Astrocyte (in vitro differentiated cells and primary cell): ENCODE data around the gene CSTF1. TPM values are rescaled to one million over a fixed set of nuclear protein-coding genes. Genes with fewer than 3 reads are reported as not detected.
A peak's percentile ranks its signal among the peaks of the same experiment; 100 is the strongest.

Experiments used
- DNase-seq: peaks from one replicate; pipeline ENCODE4 v3.0.0-alpha.2; 2010; ENCODE audit warnings: low read depth
- FAIRE-seq: peaks from 2 replicates; lab custom pipeline; 2011; peaks lifted over from hg19 to GRCh38; lab: Jason Lieb, UNC
- H2AFZ ChIP-seq: 2 replicates; pipeline ENCODE4 v1.6.0; 2012; ENCODE audit warnings: low read depth, low read length, inconsistent platforms
- H3K27ac ChIP-seq: 2 replicates; pipeline ENCODE4 v1.5.1; 2011; ENCODE audit warnings: low read depth, low read length, inconsistent platforms
- H3K27me3 ChIP-seq: 2 replicates; pipeline ENCODE4 v1.6.0; 2011; ENCODE audit warnings: low read length, inconsistent platforms; ENCODE audit not compliant: insufficient read depth
- H3K36me3 ChIP-seq: 2 replicates; pipeline ENCODE4 v1.5.1; 2011; ENCODE audit warnings: low read length, inconsistent platforms; ENCODE audit not compliant: insufficient read depth
- H3K4me1 ChIP-seq: 2 replicates; pipeline ENCODE4 v1.5.1; 2011; ENCODE audit warnings: low read length, inconsistent platforms; ENCODE audit not compliant: insufficient read depth
- H3K4me2 ChIP-seq: 2 replicates; pipeline ENCODE4 v1.6.0; 2012; ENCODE audit warnings: low read length, inconsistent platforms
- H3K4me3 ChIP-seq: 2 replicates; pipeline ENCODE4 v1.5.1; 2011; ENCODE audit warnings: low read depth, mild to moderate bottlenecking, low read length, inconsistent platforms; ENCODE audit not compliant: insufficient read depth
- H3K79me2 ChIP-seq: 2 replicates; pipeline ENCODE4 v1.6.0; 2012; ENCODE audit warnings: mild to moderate bottlenecking, low read length, inconsistent platforms; ENCODE audit not compliant: insufficient read depth
- H3K9ac ChIP-seq: 2 replicates; pipeline ENCODE4 v1.6.0; 2012; ENCODE audit warnings: mild to moderate bottlenecking, low read length, inconsistent platforms
- H3K9me3 ChIP-seq: 2 replicates; pipeline ENCODE4 v1.5.1; 2012; ENCODE audit warnings: low read depth, mild to moderate bottlenecking, low read length, inconsistent platforms; ENCODE audit not compliant: insufficient read depth
- H4K20me1 ChIP-seq: 2 replicates; pipeline ENCODE4 v1.6.0; 2012; ENCODE audit warnings: low read length, inconsistent platforms; ENCODE audit not compliant: insufficient read depth
- H3K27ac Mint-ChIP-seq: one replicate; pipeline ENCODE4 v1.8.0; 2021; ENCODE audit warnings: mild to moderate bottlenecking, mixed read lengths; ENCODE audit not compliant: unreplicated experiment
- H3K27me3 Mint-ChIP-seq: one replicate; pipeline ENCODE4 v1.8.0; 2021; ENCODE audit warnings: low read depth, mixed read lengths; ENCODE audit not compliant: unreplicated experiment
- H3K36me3 Mint-ChIP-seq: one replicate; pipeline ENCODE4 v1.8.0; 2021; ENCODE audit warnings: low read depth, mixed read lengths; ENCODE audit not compliant: unreplicated experiment
- H3K4me1 Mint-ChIP-seq: one replicate; pipeline ENCODE4 v1.8.0; 2021; ENCODE audit warnings: low read depth, mixed read lengths; ENCODE audit not compliant: unreplicated experiment
- H3K4me3 Mint-ChIP-seq: one replicate; pipeline ENCODE4 v1.8.0; 2021; ENCODE audit warnings: mild to moderate bottlenecking, moderate library complexity, mixed read lengths; ENCODE audit not compliant: unreplicated experiment
- H3K9me3 Mint-ChIP-seq: one replicate; pipeline ENCODE4 v1.8.0; 2021; ENCODE audit warnings: mild to moderate bottlenecking, mixed read lengths; ENCODE audit not compliant: unreplicated experiment
- CTCF ChIP-seq: IDR thresholded peaks from 2 replicates; pipeline ENCODE4 v1.5.1; 2011; ENCODE audit warnings: low read depth, mild to moderate bottlenecking, inconsistent platforms, low read length, moderate library complexity; ENCODE audit not compliant: insufficient read depth
- EZH2 ChIP-seq: IDR thresholded peaks from 2 replicates; pipeline ENCODE4 v1.6.1; 2012; ENCODE audit warnings: mild to moderate bottlenecking, low read length, inconsistent platforms; ENCODE audit not compliant: insufficient read depth
- total RNA-seq: library from RNA; stranded (reverse); gene quantifications from 2 replicates; pipeline ENCODE4 v1.2.1, GENCODE V29; 2021

The CSTF1 gene
- total RNA-seq, 1 donor from 2014 or later, result 30.3 TPM

DNA sequence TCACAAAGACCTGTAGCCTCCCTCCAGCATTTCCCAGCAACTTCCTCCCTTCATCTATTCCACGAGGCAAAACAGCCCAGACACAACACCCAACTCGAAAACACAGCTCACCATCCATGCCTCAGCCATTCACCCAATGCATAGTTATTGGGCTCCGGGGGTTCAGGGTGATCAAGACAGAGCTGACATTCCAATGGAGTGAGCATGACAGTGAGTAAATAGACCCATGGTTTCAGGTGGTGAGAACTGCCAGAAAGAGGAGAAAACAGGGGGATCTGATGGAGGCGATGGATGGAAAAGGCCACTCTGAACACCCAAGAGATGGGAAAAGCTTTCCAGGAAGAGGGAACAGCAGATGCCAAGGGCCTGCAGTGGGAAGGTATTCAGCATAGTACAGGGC, 25.5 kb downstream of the CSTF1 start:
- no peaks in the 10 kb centered on the region for H3K9me3 ChIP-seq
- H3K9ac ChIP-seq, result peak overlapping the region; percentile 26
- H3K4me1 Mint-ChIP-seq, result peaks cover 44% of the 10 kb centered on the region
- H3K4me2 ChIP-seq, result peak overlapping the region; percentile 35
- H3K4me1 ChIP-seq, result peaks cover 54% of the 10 kb centered on the region
- peak overlapping the region; percentile 50 for H3K27ac Mint-ChIP-seq
- peaks cover 2% of the 10 kb centered on the region for H3K36me3 Mint-ChIP-seq
- H3K9me3 Mint-ChIP-seq, result no peaks in the 10 kb centered on the region
- FAIRE-seq, result no peak
- H3K27ac ChIP-seq, result peak overlapping the region; percentile 73
- no peaks in the 10 kb centered on the region for H3K27me3 ChIP-seq
- DNase-seq, result peak; percentile 41
- peaks cover 15% of the 10 kb centered on the region for H3K79me2 ChIP-seq
- no peak overlapping the region for H3K4me3 Mint-ChIP-seq
- TF ChIP-seq EZH2 (no peak), CTCF (no peak)
- H3K4me3 ChIP-seq, result no peak overlapping the region
- H2AFZ ChIP-seq, result no peak overlapping the region
- H3K27me3 Mint-ChIP-seq, result peaks cover 2% of the 10 kb centered on the region
- no peaks in the 10 kb centered on the region for H3K36me3 ChIP-seq
- H4K20me1 ChIP-seq, result no peaks in the 10 kb centered on the region

DNA sequence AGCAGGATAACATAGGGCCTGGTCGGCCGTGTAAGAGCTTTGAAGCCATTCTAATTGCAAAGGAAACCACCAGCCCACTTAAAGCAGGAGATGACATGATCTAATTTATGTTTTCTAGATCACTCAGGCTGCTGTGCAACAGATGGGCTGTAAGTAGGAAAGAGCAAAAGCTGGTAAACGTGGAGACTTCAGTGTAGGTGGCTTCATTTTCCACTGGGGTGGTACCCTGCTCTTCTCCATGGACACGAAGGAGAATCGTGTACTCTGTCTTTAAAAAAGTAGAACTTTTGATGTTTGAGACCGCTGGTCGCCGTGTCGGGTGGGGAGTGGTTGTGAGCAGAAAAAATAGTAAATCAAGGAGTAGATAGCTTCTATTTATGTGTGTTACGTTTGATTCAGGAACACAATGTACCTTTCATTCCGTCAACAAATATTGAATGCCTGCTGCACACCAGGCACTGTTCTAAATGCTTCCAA, 26.0 kb downstream of the CSTF1 start:
- Mint-ChIP-seq H3K4me3 (no peak overlapping the region), H3K9me3 (no peaks in the 10 kb centered on the region), H3K4me1 (peaks cover 48% of the 10 kb centered on the region), H3K36me3 (peaks cover 2% of the 10 kb centered on the region), H3K27me3 (peaks cover 2% of the 10 kb centered on the region), H3K27ac (peak overlapping the region; percentile 50)
- peak overlapping the region; percentile 73 for H3K27ac ChIP-seq
- H3K36me3 ChIP-seq, result no peaks in the 10 kb centered on the region
- no peak for TF ChIP-seq CTCF
- no peak for TF ChIP-seq EZH2
- no peaks in the 10 kb centered on the region for H3K9me3 ChIP-seq
- no peaks in the 10 kb centered on the region for H3K27me3 ChIP-seq
- FAIRE-seq (no peak), DNase-seq (no peak)
- H3K9ac ChIP-seq, result peak overlapping the region; percentile 26
- peaks cover 58% of the 10 kb centered on the region for H3K4me1 ChIP-seq
- peaks cover 10% of the 10 kb centered on the region for H3K79me2 ChIP-seq
- peak overlapping the region; percentile 35 for H3K4me2 ChIP-seq
- no peaks in the 10 kb centered on the region for H4K20me1 ChIP-seq
- H2AFZ ChIP-seq, result no peak overlapping the region
- no peak overlapping the region for H3K4me3 ChIP-seq

DNA sequence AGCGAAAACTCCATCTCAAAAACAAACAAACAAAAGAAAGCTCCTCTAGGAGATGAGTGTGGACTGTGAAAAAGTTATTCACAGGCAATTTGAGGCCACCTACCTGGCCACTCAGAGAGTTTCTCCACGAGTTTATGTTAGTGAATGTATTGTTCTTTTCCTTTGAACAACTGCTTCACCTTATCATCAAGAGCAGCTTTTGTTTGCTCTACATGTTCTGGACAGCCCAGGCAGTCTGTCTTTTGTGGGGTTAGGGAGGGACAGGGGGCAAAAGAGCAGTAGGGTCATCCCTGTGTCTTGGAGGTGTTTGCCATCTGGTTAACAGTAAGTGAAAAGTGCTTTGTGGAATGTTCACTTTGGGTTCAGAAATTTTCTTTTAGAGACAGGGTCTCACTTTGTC, 27.6 kb downstream of the CSTF1 start:
- no peak for FAIRE-seq
- Mint-ChIP-seq H3K36me3 (peaks cover 2% of the 10 kb centered on the region), H3K27ac (no peak overlapping the region), H3K4me3 (no peak overlapping the region), H3K9me3 (no peaks in the 10 kb centered on the region), H3K27me3 (peaks cover 2% of the 10 kb centered on the region), H3K4me1 (peaks cover 51% of the 10 kb centered on the region)
- no peak overlapping the region for H3K4me3 ChIP-seq
- H3K79me2 ChIP-seq, result peaks cover 9% of the 10 kb centered on the region
- H3K36me3 ChIP-seq, result no peaks in the 10 kb centered on the region
- no peak overlapping the region for H3K9ac ChIP-seq
- H2AFZ ChIP-seq, result no peak overlapping the region
- H3K9me3 ChIP-seq, result no peaks in the 10 kb centered on the region
- no peaks in the 10 kb centered on the region for H3K27me3 ChIP-seq
- no peak for DNase-seq
- TF ChIP-seq CTCF (no peak), EZH2 (no peak)
- H3K4me2 ChIP-seq, result no peak overlapping the region
- H3K4me1 ChIP-seq, result peaks cover 59% of the 10 kb centered on the region
- H3K27ac ChIP-seq, result no peak overlapping the region
- no peaks in the 10 kb centered on the region for H4K20me1 ChIP-seq
